ENCODE data around the gene KIAA1217. TPM values are rescaled to one million over a fixed set of nuclear protein-coding genes. Genes with fewer than 3 reads are reported as not detected.
A peak's percentile ranks its signal among the peaks of the same experiment; 100 is the strongest.

The KIAA1217 gene, protein sequence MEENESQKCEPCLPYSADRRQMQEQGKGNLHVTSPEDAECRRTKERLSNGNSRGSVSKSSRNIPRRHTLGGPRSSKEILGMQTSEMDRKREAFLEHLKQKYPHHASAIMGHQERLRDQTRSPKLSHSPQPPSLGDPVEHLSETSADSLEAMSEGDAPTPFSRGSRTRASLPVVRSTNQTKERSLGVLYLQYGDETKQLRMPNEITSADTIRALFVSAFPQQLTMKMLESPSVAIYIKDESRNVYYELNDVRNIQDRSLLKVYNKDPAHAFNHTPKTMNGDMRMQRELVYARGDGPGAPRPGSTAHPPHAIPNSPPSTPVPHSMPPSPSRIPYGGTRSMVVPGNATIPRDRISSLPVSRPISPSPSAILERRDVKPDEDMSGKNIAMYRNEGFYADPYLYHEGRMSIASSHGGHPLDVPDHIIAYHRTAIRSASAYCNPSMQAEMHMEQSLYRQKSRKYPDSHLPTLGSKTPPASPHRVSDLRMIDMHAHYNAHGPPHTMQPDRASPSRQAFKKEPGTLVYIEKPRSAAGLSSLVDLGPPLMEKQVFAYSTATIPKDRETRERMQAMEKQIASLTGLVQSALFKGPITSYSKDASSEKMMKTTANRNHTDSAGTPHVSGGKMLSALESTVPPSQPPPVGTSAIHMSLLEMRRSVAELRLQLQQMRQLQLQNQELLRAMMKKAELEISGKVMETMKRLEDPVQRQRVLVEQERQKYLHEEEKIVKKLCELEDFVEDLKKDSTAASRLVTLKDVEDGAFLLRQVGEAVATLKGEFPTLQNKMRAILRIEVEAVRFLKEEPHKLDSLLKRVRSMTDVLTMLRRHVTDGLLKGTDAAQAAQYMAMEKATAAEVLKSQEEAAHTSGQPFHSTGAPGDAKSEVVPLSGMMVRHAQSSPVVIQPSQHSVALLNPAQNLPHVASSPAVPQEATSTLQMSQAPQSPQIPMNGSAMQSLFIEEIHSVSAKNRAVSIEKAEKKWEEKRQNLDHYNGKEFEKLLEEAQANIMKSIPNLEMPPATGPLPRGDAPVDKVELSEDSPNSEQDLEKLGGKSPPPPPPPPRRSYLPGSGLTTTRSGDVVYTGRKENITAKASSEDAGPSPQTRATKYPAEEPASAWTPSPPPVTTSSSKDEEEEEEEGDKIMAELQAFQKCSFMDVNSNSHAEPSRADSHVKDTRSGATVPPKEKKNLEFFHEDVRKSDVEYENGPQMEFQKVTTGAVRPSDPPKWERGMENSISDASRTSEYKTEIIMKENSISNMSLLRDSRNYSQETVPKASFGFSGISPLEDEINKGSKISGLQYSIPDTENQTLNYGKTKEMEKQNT (N-terminal part only)
- polyA plus RNA-seq (2013, experiment 1 of 2), result 8.7 TPM
- 10.1 TPM for polyA plus RNA-seq (2013, experiment 2 of 2)

DNA sequence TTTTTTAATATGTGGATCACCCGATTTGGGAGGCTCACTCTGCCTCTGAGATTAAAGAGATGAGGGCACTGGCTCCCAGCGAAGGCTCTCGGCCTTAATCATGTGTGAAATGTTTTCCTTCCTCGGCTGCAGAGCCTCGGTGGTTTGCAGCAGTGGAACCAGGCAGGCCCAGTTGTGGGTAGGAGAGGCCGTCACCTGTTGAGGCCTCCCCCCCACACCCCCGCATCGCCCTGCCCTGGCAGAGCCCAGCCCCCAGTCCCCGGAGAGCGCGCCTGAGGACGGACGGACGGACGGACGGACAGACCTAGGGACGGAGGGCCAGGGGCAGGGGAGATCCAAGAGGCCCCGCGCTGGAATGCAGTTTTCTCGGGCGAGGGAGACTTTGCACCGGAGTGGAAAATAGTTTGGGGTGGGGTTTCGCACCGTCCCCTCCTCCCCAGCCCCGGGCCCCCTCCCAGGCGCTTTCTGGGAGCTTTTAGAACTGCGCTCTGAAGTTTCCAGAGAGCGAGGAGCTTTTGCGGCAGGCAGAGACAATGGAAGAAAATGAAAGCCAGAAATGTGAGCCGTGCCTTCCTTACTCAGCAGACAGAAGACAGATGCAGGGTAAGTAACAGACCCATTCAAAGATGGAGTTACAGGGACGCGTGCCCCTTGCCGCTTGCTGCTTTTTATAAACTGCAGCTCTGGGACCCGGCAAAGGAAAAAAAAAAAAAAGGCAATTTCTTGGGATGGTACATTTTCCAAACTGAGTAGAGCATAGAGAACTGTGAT lies at the start of gene KIAA1217:
Gene KIAA1217, plus strand, starts transcription at position 478 of the 771 bp plus-strand sequence. Its CDS starts 56 bp downstream, at position 534.
- WGBS, result 1% methylated on average over 34 of the region's 34 CpGs

DNA sequence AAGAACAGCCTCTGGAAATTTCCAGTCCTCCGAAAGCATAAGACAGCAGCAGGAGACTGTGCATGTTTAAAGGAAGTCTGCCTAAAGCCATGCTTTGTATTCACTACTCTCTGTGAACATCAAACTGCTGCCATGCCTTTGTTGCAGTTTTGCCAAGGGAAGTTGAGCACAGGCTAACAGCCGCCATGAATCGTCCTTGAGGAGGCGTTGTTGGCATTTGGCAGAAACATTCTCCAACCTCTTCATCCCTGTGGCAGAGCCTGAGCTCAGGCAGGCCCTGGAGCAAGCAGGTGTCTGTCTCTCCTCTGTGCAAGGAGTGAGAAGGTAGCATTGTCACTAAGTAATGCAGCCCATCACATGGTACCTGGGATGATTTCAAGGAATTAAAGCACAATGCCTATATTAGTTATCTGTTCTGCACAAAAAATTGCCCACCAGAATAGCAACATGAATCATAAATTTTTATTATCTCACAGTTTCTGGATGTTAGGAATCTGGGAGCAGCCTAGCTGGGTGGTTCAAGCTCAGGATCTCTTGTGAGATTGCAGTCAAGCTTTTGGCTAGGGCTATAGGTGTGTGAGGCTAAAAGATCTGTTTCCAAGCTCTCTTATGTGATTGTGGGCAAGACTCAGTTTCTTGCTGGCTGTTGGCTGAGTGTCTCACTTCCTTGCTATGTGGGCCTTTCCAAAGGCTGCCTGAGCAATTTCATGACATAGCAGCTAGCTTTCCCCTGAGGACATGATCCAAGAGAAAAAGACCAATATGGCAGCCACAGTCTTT lies 46.5 kb upstream of the KIAA1217 start:
- Histone ChIP-seq H3K9ac (ENCODE audit: low read depth, low read length) (no peak overlapping the region), H3K27me3 (ENCODE audit: insufficient read depth, low read length) (no peaks in the 10 kb centered on the region), H3K4me3 (ENCODE audit: low read length) (no peak overlapping the region), H3K27ac (ENCODE audit: low read depth, low read length) (no peak overlapping the region), H3K4me1 (ENCODE audit: insufficient read depth, low read length) (no peaks in the 10 kb centered on the region), H3K9me3 (ENCODE audit: insufficient read depth, low read depth, low read length) (no peaks in the 10 kb centered on the region), H3K36me3 (ENCODE audit: insufficient read depth, low read length) (no peaks in the 10 kb centered on the region)
- WGBS, result 73% methylated on average over 4 of the region's 4 CpGs

More for the DNA sequence above, at the start of gene KIAA1217:
- Histone ChIP-seq H3K36me3 (ENCODE audit: insufficient read depth, low read length) (no peaks in the 10 kb centered on the region), H3K9me3 (ENCODE audit: insufficient read depth, low read depth, low read length) (no peaks in the 10 kb centered on the region), H3K27me3 (ENCODE audit: insufficient read depth, low read length) (no peaks in the 10 kb centered on the region), H3K9ac (ENCODE audit: low read depth, low read length) (peak within 1 kb of the TSS; percentile 78), H3K4me1 (ENCODE audit: insufficient read depth, low read length) (peaks cover 51% of the 10 kb centered on the region), H3K4me3 (ENCODE audit: low read length) (peak within 1 kb of the TSS; percentile 77), H3K27ac (ENCODE audit: low read depth, low read length) (peak within 1 kb of the TSS; percentile 84)

GRCh38 chr10:24163485-24163884 lies 45.5 kb upstream of the KIAA1217 start:
- 100% methylated on average over 2 of the region's 2 CpGs for WGBS
- H3K4me3 ChIP-seq (ENCODE audit: low read length), result no peak overlapping the region
- no peaks in the 10 kb centered on the region for H3K9me3 ChIP-seq (ENCODE audit: insufficient read depth, low read depth, low read length)
- no peak overlapping the region for H3K9ac ChIP-seq (ENCODE audit: low read depth, low read length)
- H3K27me3 ChIP-seq (ENCODE audit: insufficient read depth, low read length), result no peaks in the 10 kb centered on the region
- H3K36me3 ChIP-seq (ENCODE audit: insufficient read depth, low read length), result no peaks in the 10 kb centered on the region
- H3K4me1 ChIP-seq (ENCODE audit: insufficient read depth, low read length), result no peaks in the 10 kb centered on the region
- no peak overlapping the region for H3K27ac ChIP-seq (ENCODE audit: low read depth, low read length)

- Histone ChIP-seq H3K27me3 (ENCODE audit: insufficient read depth, low read length) (no peaks in the 10 kb centered on the region), H3K4me3 (ENCODE audit: low read length) (no peak overlapping the region), H3K4me1 (ENCODE audit: insufficient read depth, low read length) (no peaks in the 10 kb centered on the region; the same call in 1 of the 2 replicates), H3K36me3 (ENCODE audit: insufficient read depth, low read length) (no peaks in the 10 kb centered on the region), H3K27ac (ENCODE audit: low read depth, low read length) (no peak overlapping the region), H3K9ac (ENCODE audit: low read depth, low read length) (no peak overlapping the region), H3K9me3 (ENCODE audit: insufficient read depth, low read depth, low read length) (no peaks in the 10 kb centered on the region)
- 90% methylated on average over 5 of the region's 5 CpGs for WGBS
These were observed 40.4 kb upstream of the KIAA1217 start for GRCh38 chr10:24168258-24169170.

DNA sequence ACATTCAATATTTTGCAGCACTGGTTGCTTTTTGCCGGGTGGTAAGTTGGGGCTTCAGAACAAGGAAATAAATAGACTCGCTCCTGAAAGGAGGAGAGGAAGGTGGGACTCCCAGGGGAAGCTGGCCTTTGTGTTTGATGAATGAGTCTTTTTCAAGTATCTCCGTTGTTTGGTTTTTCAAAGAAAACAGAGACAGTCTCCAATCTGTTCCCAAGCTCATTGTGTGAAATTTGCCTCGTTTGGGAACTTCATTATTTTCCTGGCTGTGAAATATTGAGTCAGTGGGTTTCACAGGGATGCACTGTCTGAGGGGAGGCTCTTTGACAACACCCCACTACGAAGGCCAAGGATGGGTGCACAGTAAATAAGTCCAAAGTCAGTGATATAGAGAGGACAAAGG lies 38.7 kb upstream of the KIAA1217 start:
- Histone ChIP-seq H3K36me3 (ENCODE audit: insufficient read depth, low read length) (no peaks in the 10 kb centered on the region), H3K27me3 (ENCODE audit: insufficient read depth, low read length) (no peaks in the 10 kb centered on the region), H3K4me3 (ENCODE audit: low read length) (no peak overlapping the region), H3K9ac (ENCODE audit: low read depth, low read length) (no peak overlapping the region), H3K4me1 (ENCODE audit: insufficient read depth, low read length) (no peaks in the 10 kb centered on the region; the same call in 1 of the 2 replicates), H3K9me3 (ENCODE audit: insufficient read depth, low read depth, low read length) (0 out of 2 replicates have a peak, but pooled peaks cover 3% of the 10 kb centered on the region), H3K27ac (ENCODE audit: low read depth, low read length) (no peak overlapping the region)
- WGBS, result 79% methylated on average over 5 of the region's 5 CpGs

- H3K4me1 ChIP-seq (ENCODE audit: insufficient read depth, low read length), result no peaks in the 10 kb centered on the region; the same call in 1 of the 2 replicates
- 97% methylated on average over 3 of the region's 3 CpGs for WGBS
- H3K9me3 ChIP-seq (ENCODE audit: insufficient read depth, low read depth, low read length), result peaks cover 17% of the 10 kb centered on the region
- H3K27ac ChIP-seq (ENCODE audit: low read depth, low read length), result no peak overlapping the region
- no peaks in the 10 kb centered on the region for H3K27me3 ChIP-seq (ENCODE audit: insufficient read depth, low read length)
- H3K36me3 ChIP-seq (ENCODE audit: insufficient read depth, low read length), result no peaks in the 10 kb centered on the region
- H3K4me3 ChIP-seq (ENCODE audit: low read length), result no peak overlapping the region
- H3K9ac ChIP-seq (ENCODE audit: low read depth, low read length), result no peak overlapping the region
These were observed 36.0 kb upstream of the KIAA1217 start for GRCh38 chr10:24172909-24173308.

GRCh38 chr10:24174014-24174413 lies 34.9 kb upstream of the KIAA1217 start:
- Histone ChIP-seq H3K27me3 (ENCODE audit: insufficient read depth, low read length) (no peaks in the 10 kb centered on the region), H3K27ac (ENCODE audit: low read depth, low read length) (no peak overlapping the region), H3K9ac (ENCODE audit: low read depth, low read length) (no peak overlapping the region), H3K4me1 (ENCODE audit: insufficient read depth, low read length) (no peaks in the 10 kb centered on the region; the same call in 1 of the 2 replicates), H3K9me3 (ENCODE audit: insufficient read depth, low read depth, low read length) (peaks cover 21% of the 10 kb centered on the region), H3K36me3 (ENCODE audit: insufficient read depth, low read length) (no peaks in the 10 kb centered on the region), H3K4me3 (ENCODE audit: low read length) (no peak overlapping the region)
- WGBS, result 90% methylated on average over 2 of the region's 2 CpGs

- Histone ChIP-seq H3K4me1 (ENCODE audit: insufficient read depth, low read length) (no peaks in the 10 kb centered on the region), H3K36me3 (ENCODE audit: insufficient read depth, low read length) (no peaks in the 10 kb centered on the region), H3K27me3 (ENCODE audit: insufficient read depth, low read length) (no peaks in the 10 kb centered on the region), H3K27ac (ENCODE audit: low read depth, low read length) (no peak overlapping the region), H3K9ac (ENCODE audit: low read depth, low read length) (no peak overlapping the region), H3K4me3 (ENCODE audit: low read length) (no peak overlapping the region), H3K9me3 (ENCODE audit: insufficient read depth, low read depth, low read length) (peaks cover 21% of the 10 kb centered on the region)
- WGBS, result 94% methylated on average over 19 of the region's 19 CpGs
These were observed 32.3 kb upstream of the KIAA1217 start for GRCh38 chr10:24176658-24177057.

DNA sequence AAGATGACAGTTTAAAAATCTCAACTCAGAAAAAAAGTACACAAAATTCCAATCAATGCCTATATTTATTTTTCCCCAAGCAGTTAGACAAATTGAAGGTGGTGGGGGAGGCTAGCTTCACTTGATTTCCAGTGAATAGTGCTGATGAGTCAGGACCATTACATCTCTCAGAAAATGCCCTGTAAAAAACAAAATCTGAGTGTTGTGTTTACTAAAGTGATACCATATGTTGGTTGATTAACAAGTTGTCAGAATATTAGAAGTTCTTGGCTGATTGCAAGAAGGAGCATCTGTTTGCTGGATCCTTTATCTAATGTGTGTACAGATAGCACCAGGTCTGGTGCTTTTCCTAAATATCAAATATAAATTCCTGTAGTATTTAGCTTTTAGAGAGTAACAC lies 31.3 kb upstream of the KIAA1217 start:
- Histone ChIP-seq H3K27ac (ENCODE audit: low read depth, low read length) (no peak overlapping the region), H3K4me1 (ENCODE audit: insufficient read depth, low read length) (no peaks in the 10 kb centered on the region), H3K4me3 (ENCODE audit: low read length) (no peak overlapping the region), H3K9ac (ENCODE audit: low read depth, low read length) (no peak overlapping the region), H3K27me3 (ENCODE audit: insufficient read depth, low read length) (no peaks in the 10 kb centered on the region), H3K9me3 (ENCODE audit: insufficient read depth, low read depth, low read length) (peaks cover 21% of the 10 kb centered on the region), H3K36me3 (ENCODE audit: insufficient read depth, low read length) (no peaks in the 10 kb centered on the region)
